Right cardiac atrium (tissue), 5 donors: ENCODE measurements around the gene ATP2A2. TPM values are rescaled to one million over a fixed set of nuclear protein-coding genes. Genes with fewer than 3 reads are reported as not detected.

Experiments
- ATAC-seq, 2 donors: fragments of 200-7000 bp; cut with Tn5 transposase; one replicate each; pipeline versions ENCODE4 v1.8.0 to v1.9.1; 2020; ENCODE audit warnings: moderate library complexity in 2 of 2, mild to moderate bottlenecking in 1 of 2
- DNase-seq, 3 donors: peaks; one replicate each; pipeline ENCODE4 v3.0.0-alpha.2; 2020
- H3K27ac ChIP-seq: one replicate; pipeline ENCODE4 v1.5.1; 2013; ENCODE audit warnings: mild to moderate bottlenecking, low read length, control low read depth, moderate library complexity
- H3K27me3 ChIP-seq: one replicate; pipeline ENCODE4 v1.6.1; 2013; ENCODE audit not compliant: control insufficient read depth, insufficient read depth
- H3K4me1 ChIP-seq: one replicate; pipeline ENCODE4 v1.6.1; 2013; ENCODE audit warnings: low read length; ENCODE audit not compliant: control insufficient read depth, insufficient read depth
- H3K4me3 ChIP-seq: one replicate; pipeline ENCODE4 v1.5.1; 2013; ENCODE audit warnings: low read length, control low read depth
- H3K9me3 ChIP-seq: one replicate; pipeline ENCODE4 v1.6.1; 2013; ENCODE audit warnings: low read length; ENCODE audit not compliant: control insufficient read depth
- WGBS: extraction: QIAGEN DNeasy Blood & Tissue Kit; methylation state at CpG from one replicate; pipeline ENCODE4 v1.1.7; 2013; 5-methylcytosine and 5-hydroxymethylcytosine counted together
- intact Hi-C, 4 donors: fragments of 100-400 bp; cut with DNase I; formaldehyde crosslinking; loops; one replicate each; pipeline versions ENCODE4 v1.11.0 to v1.14.0; 2022 to 2023
- polyA plus RNA-seq: library from polyadenylated mRNA; stranded (reverse); fragments of 200-250 nt; gene quantifications from one replicate; pipeline ENCODE4 v1.2.3, GENCODE V29; 2013
- total RNA-seq, 4 donors: library from RNA; stranded (reverse); fragmentation: NEBNext Ultra II Directional; extraction: Animal tissue kit (Norgen Biotek cat#: 25700); gene quantifications; one replicate each; pipeline ENCODE4 v1.2.1, GENCODE V29; 2021
- donor health status: healthy with polysubstance abuse.
- donor health status: DM: no; HTN: yes; CAD: no.
- donor health status: DM: no; HTN: no; CAD: no.
- donor health status: DM: no; HTN: yes; CAD: no; lungs with severe emphysema.
- donor health status: DM: yes; HTN: yes; CAD: no.

ATP2A2 gene
- total and polyA plus RNA-seq, 5 donors: 1,499 to 3,920 (median 2,840) TPM

- 58% methylated on average over 14 of the region's 14 CpGs for WGBS
Measured at GRCh38 chr12:110279566-110280375, 1.3 kb upstream of the ATP2A2 start.

GRCh38 chr12:110280392-110280778, 662 bp upstream of the ATP2A2 start:
- Histone ChIP-seq H3K9me3 (no peaks in the 10 kb centered on the region), H3K27me3 (no peaks in the 10 kb centered on the region), H3K27ac (peak overlapping the region; percentile 87), H3K4me1 (no peaks in the 10 kb centered on the region), H3K4me3 (peak overlapping the region; percentile 56)
- WGBS: 1% methylated on average over 18 of the region's 18 CpGs
- peak; percentile 50 to 65 for ATAC-seq
- intact Hi-C loops: loop anchor here in 3 of 4 donors (5.0 to 10.0 kb wide), 2 partner anchors 33 to 56 kb away; no protein-coding TSS in a partner anchor
- peak; percentile 68 to 87 (median 83) for DNase-seq

More at GRCh38 chr12:110279566-110280375, 1.3 kb upstream of the ATP2A2 start:
- no peak for ATAC-seq
- no peaks in the 10 kb centered on the region for H3K4me1 ChIP-seq
- no peaks in the 10 kb centered on the region for H3K27me3 ChIP-seq
- DNase-seq: no peak
- no peaks in the 10 kb centered on the region for H3K9me3 ChIP-seq
- H3K27ac ChIP-seq: peak overlapping the region; percentile 87
- peak overlapping the region; percentile 56 for H3K4me3 ChIP-seq
- intact Hi-C loops: loop anchor here in 3 of 4 donors (5.0 to 10.0 kb wide), 2 partner anchors 32 to 55 kb away; no protein-coding TSS in a partner anchor

- no peaks in the 10 kb centered on the region for H3K27me3 ChIP-seq
- ATAC-seq (peak; percentile 43 to 50), DNase-seq (peak; percentile 57 to 78 (median 76))
- intact Hi-C loops: loop anchor here in 3 of 4 donors (5.0 to 10.0 kb wide), 2 partner anchors 34 to 57 kb away; no protein-coding TSS in a partner anchor
- H3K4me3 ChIP-seq: peak overlapping the region; percentile 96
- H3K4me1 ChIP-seq: peaks cover 2% of the 10 kb centered on the region
- WGBS: under 1% methylated on average over 82 of the region's 82 CpGs
- no peaks in the 10 kb centered on the region for H3K9me3 ChIP-seq
- H3K27ac ChIP-seq: peak overlapping the region; percentile 87
Measured at GRCh38 chr12:110281549-110282299, 677 bp downstream of the ATP2A2 start.

- Histone ChIP-seq H3K4me3 (peak overlapping the region; percentile 96), H3K27me3 (no peaks in the 10 kb centered on the region), H3K27ac (peak overlapping the region; percentile 87), H3K9me3 (no peaks in the 10 kb centered on the region), H3K4me1 (peaks cover 2% of the 10 kb centered on the region)
- DNase-seq: no peak
- intact Hi-C loops: loop anchor here in 3 of 4 donors (5.0 to 10.0 kb wide), 2 partner anchors 35 to 58 kb away; no protein-coding TSS in a partner anchor
- whole genome bisulfite sequencing: under 1% methylated on average over 8 of the region's 8 CpGs
- ATAC-seq: peak in 1 of 2 donors; percentile 8
Measured at GRCh38 chr12:110282300-110282860, 1.3 kb downstream of the ATP2A2 start.

- H3K27ac ChIP-seq: no peak overlapping the region
- peaks cover 2% of the 10 kb centered on the region for H3K4me1 ChIP-seq
Measured at GRCh38 chr12:110282956-110283817, 2.1 kb downstream of the ATP2A2 start.

GRCh38 chr12:110284597-110284996, 3.5 kb downstream of the ATP2A2 start:
- H3K27ac ChIP-seq: no peak overlapping the region
- intact Hi-C loops: loop anchor here in 3 of 4 donors (5.0 to 10.0 kb wide), 2 partner anchors 37 to 60 kb away; no protein-coding TSS in a partner anchor

More at GRCh38 chr12:110282956-110283817, 2.1 kb downstream of the ATP2A2 start:
- no peak for DNase-seq
- H3K4me3 ChIP-seq: peak overlapping the region; percentile 96
- WGBS: 14% methylated on average over 7 of the region's 7 CpGs
- H3K27me3 ChIP-seq: no peaks in the 10 kb centered on the region
- peak in 1 of 2 donors; percentile 0 for ATAC-seq
- intact Hi-C loops: loop anchor here in 3 of 4 donors (5.0 to 10.0 kb wide), 2 partner anchors 36 to 58 kb away; no protein-coding TSS in a partner anchor
- no peaks in the 10 kb centered on the region for H3K9me3 ChIP-seq

GRCh38 chr12:110286623-110287022, 5.6 kb downstream of the ATP2A2 start:
- intact Hi-C loops: loop anchor here in 3 of 4 donors (10.0 kb wide), 1 partner anchor 62 kb away; no protein-coding TSS in a partner anchor
- Histone ChIP-seq H3K27me3 (no peaks in the 10 kb centered on the region), H3K4me1 (peaks cover 4% of the 10 kb centered on the region), H3K27ac (peak overlapping the region; percentile 27), H3K9me3 (no peaks in the 10 kb centered on the region), H3K4me3 (peak overlapping the region; percentile 96)
- no peak for DNase-seq
- no peak for ATAC-seq
- 42% methylated on average over 7 of the region's 7 CpGs for WGBS

More at GRCh38 chr12:110284597-110284996, 3.5 kb downstream of the ATP2A2 start:
- DNase-seq (no peak), ATAC-seq (no peak)
- no peaks in the 10 kb centered on the region for H3K9me3 ChIP-seq
- peaks cover 4% of the 10 kb centered on the region for H3K4me1 ChIP-seq
- H3K27me3 ChIP-seq: no peaks in the 10 kb centered on the region
- H3K4me3 ChIP-seq: peak overlapping the region; percentile 96

GRCh38 chr12:110287986-110288385, 6.9 kb downstream of the ATP2A2 start:
- H3K4me3 ChIP-seq: peak overlapping the region; percentile 96
- WGBS: 71% methylated on average over 3 of the region's 3 CpGs
- H3K9me3 ChIP-seq: no peaks in the 10 kb centered on the region
- no peaks in the 10 kb centered on the region for H3K27me3 ChIP-seq
- intact Hi-C loops: loop anchor here in 3 of 4 donors (10.0 kb wide), 1 partner anchor 63 kb away; no protein-coding TSS in a partner anchor
- peak; percentile 5 to 15 for ATAC-seq
- DNase-seq: no peak
- H3K4me1 ChIP-seq: peaks cover 4% of the 10 kb centered on the region
- H3K27ac ChIP-seq: peak overlapping the region; percentile 52

GRCh38 chr12:110289044-110289710, 8.1 kb downstream of the ATP2A2 start:
- intact Hi-C loops: loop anchor here in 3 of 4 donors (10.0 kb wide), 1 partner anchor 64 kb away; no protein-coding TSS in a partner anchor
- WGBS: 26% methylated on average over 3 of the region's 3 CpGs
- Histone ChIP-seq H3K4me1 (peaks cover 4% of the 10 kb centered on the region), H3K27ac (peak overlapping the region; percentile 5), H3K27me3 (no peaks in the 10 kb centered on the region), H3K9me3 (no peaks in the 10 kb centered on the region), H3K4me3 (peak overlapping the region; percentile 41)
- ATAC-seq (peak; percentile 31 to 58), DNase-seq (no peak)
